H9 (cell line): Measurements from ENCODE around the gene REEP3. TPM values are rescaled to one million over a fixed set of nuclear protein-coding genes. Genes with fewer than 3 reads are reported as not detected.

ENCODE experiments used
- DNase-seq: peaks from one replicate; pipeline ENCODE4 v3.0.0-alpha.2; 2017
- H2AFZ ChIP-seq: one replicate; pipeline ENCODE4 v1.6.1; 2013; ENCODE audit warnings: mild to moderate bottlenecking, low read length, control low read depth, moderate library complexity
- H2AK5ac ChIP-seq: 2 replicates; pipeline ENCODE4 v1.6.1; 2013; ENCODE audit warnings: low read length, control low read depth, mixed read lengths; ENCODE audit not compliant: insufficient read length
- H2BK120ac ChIP-seq: one replicate; pipeline ENCODE4 v1.6.1; 2013; ENCODE audit warnings: low read depth, mild to moderate bottlenecking, low read length, control low read depth, inconsistent platforms; ENCODE audit not compliant: poor library complexity, severe bottlenecking
- H2BK12ac ChIP-seq: 2 replicates; pipeline ENCODE4 v1.6.1; 2013; ENCODE audit warnings: low read length, control low read depth, mixed read lengths, low read depth; ENCODE audit not compliant: insufficient read length
- H2BK15ac ChIP-seq: 2 replicates; pipeline ENCODE4 v1.6.1; 2013; ENCODE audit warnings: low read depth, low read length, control low read depth
- H2BK20ac ChIP-seq: one replicate; pipeline ENCODE4 v1.6.1; 2013; ENCODE audit warnings: low read depth, mild to moderate bottlenecking, low read length, control low read depth, inconsistent platforms; ENCODE audit not compliant: poor library complexity, severe bottlenecking
- H2BK5ac ChIP-seq: 2 replicates; pipeline ENCODE4 v1.6.1; 2013; ENCODE audit warnings: low read length, control low read depth, mixed read lengths; ENCODE audit not compliant: insufficient read length
- H3K14ac ChIP-seq: 2 replicates; pipeline ENCODE4 v1.6.1; 2013; ENCODE audit warnings: low read length, control low read depth; ENCODE audit not compliant: insufficient read depth
- H3K18ac ChIP-seq: 2 replicates; pipeline ENCODE4 v1.6.1; 2013; ENCODE audit warnings: low read depth, mild to moderate bottlenecking, mixed read lengths, low read length, control low read depth; ENCODE audit not compliant: insufficient read length
- H3K23ac ChIP-seq: 2 replicates; pipeline ENCODE4 v1.6.1; 2013; ENCODE audit warnings: low read length, control low read depth, mixed read lengths, low read depth; ENCODE audit not compliant: insufficient read length
- H3K23me2 ChIP-seq: 2 replicates; pipeline ENCODE4 v1.6.1; 2013; ENCODE audit warnings: low read depth, mild to moderate bottlenecking, mixed read lengths, low read length, control low read depth; ENCODE audit not compliant: insufficient read length, poor library complexity, severe bottlenecking
- H3K27ac ChIP-seq: 2 replicates; pipeline ENCODE4 v1.5.1; 2013; ENCODE audit warnings: low read length, control low read depth, mixed read lengths, low read depth; ENCODE audit not compliant: insufficient read length
- H3K27me3 ChIP-seq: 2 replicates; pipeline ENCODE4 v1.6.1; 2013; ENCODE audit warnings: low read length, control low read depth, inconsistent platforms; ENCODE audit not compliant: insufficient read depth
- H3K4ac ChIP-seq: 2 replicates; pipeline ENCODE4 v1.6.1; 2013; ENCODE audit warnings: low read depth, mild to moderate bottlenecking, control low read depth, inconsistent platforms, low read length, moderate library complexity
- H3K4me1 ChIP-seq: 2 replicates; pipeline ENCODE4 v1.6.1; 2013; ENCODE audit warnings: low read length, control low read depth, inconsistent platforms; ENCODE audit not compliant: insufficient read depth
- H3K4me2 ChIP-seq: 2 replicates; pipeline ENCODE4 v1.6.1; 2013; ENCODE audit warnings: low read length, control low read depth, mixed read lengths; ENCODE audit not compliant: insufficient read length, insufficient read depth
- H3K56ac ChIP-seq: 2 replicates; pipeline ENCODE4 v1.6.1; 2013; ENCODE audit warnings: low read depth, mild to moderate bottlenecking, mixed read lengths, low read length, control low read depth; ENCODE audit not compliant: insufficient read length
- H3K79me1 ChIP-seq: 2 replicates; pipeline ENCODE4 v1.6.1; 2013; ENCODE audit warnings: low read depth, mild to moderate bottlenecking, moderate library complexity, low read length, control low read depth, inconsistent platforms; ENCODE audit not compliant: insufficient read depth, poor library complexity, severe bottlenecking
- H3K79me2 ChIP-seq: 2 replicates; pipeline ENCODE4 v1.6.1; 2013; ENCODE audit warnings: low read length, control low read depth, inconsistent platforms; ENCODE audit not compliant: insufficient read depth
- H3K9ac ChIP-seq: 2 replicates; pipeline ENCODE4 v1.6.1; 2013; ENCODE audit warnings: low read length, control low read depth, mixed read lengths; ENCODE audit not compliant: insufficient read length; ENCODE audit errors: extremely low read depth
- H3K9me3 ChIP-seq: one replicate; pipeline ENCODE4 v1.6.1; 2013; ENCODE audit warnings: low read depth, low read length, inconsistent platforms; ENCODE audit not compliant: control insufficient read depth
- H3T11ph ChIP-seq: one replicate; pipeline ENCODE4 v1.6.1; 2013; ENCODE audit warnings: mild to moderate bottlenecking, low read length, control low read depth, inconsistent platforms
- H4K20me1 ChIP-seq: one replicate; pipeline ENCODE4 v1.6.1; 2013; ENCODE audit not compliant: control insufficient read depth, insufficient read length, insufficient read depth
- H4K5ac ChIP-seq: 2 replicates; pipeline ENCODE4 v1.6.1; 2013; ENCODE audit warnings: low read depth, mild to moderate bottlenecking, mixed read lengths, low read length, control low read depth; ENCODE audit not compliant: insufficient read length
- H4K8ac ChIP-seq: replicated peaks from 2 replicates; pipeline ENCODE4 v1.6.1; 2013; ENCODE audit warnings: low read length, control low read depth, mixed read lengths, low read depth; ENCODE audit not compliant: insufficient read length
- H4K91ac ChIP-seq: 2 replicates; pipeline ENCODE4 v1.6.1; 2013; ENCODE audit warnings: low read depth, mild to moderate bottlenecking, moderate library complexity, mixed read lengths, low read length, control low read depth; ENCODE audit not compliant: insufficient read length
- H3K27ac Mint-ChIP-seq, 3 experiments: 2 replicates in 2 of 3; 3 replicates in 1 of 3; pipeline ENCODE4 v1.8.0; 2020 to 2021; ENCODE audit warnings: mixed read lengths in 3 of 3, mild to moderate bottlenecking in 1 of 3, moderate library complexity in 1 of 3
- H3K27me3 Mint-ChIP-seq: 2 replicates; pipeline ENCODE4 v1.8.0; 2021; ENCODE audit warnings: low read depth, mild to moderate bottlenecking, moderate library complexity, mixed read lengths
- H3K36me3 Mint-ChIP-seq, 3 experiments: 2 replicates in 2 of 3; 3 replicates in 1 of 3; pipeline ENCODE4 v1.8.0; 2020 to 2021; ENCODE audit warnings: low read depth in 3 of 3, mixed read lengths in 3 of 3; ENCODE audit not compliant: insufficient read depth in 1 of 3
- H3K4me1 Mint-ChIP-seq, 2 experiments: 2 replicates each; pipeline ENCODE4 v1.8.0; 2020; ENCODE audit warnings: mixed read lengths in 2 of 2
- H3K4me3 Mint-ChIP-seq, 2 experiments: 2 replicates in 1 of 2; 3 replicates in 1 of 2; pipeline ENCODE4 v1.8.0; 2020 to 2021; ENCODE audit warnings: mild to moderate bottlenecking in 2 of 2, mixed read lengths in 2 of 2, moderate library complexity in 1 of 2
- H3K9me3 Mint-ChIP-seq, 2 experiments: 2 replicates in 1 of 2; 3 replicates in 1 of 2; pipeline ENCODE4 v1.8.0; 2020; ENCODE audit warnings: mild to moderate bottlenecking in 2 of 2, mixed read lengths in 2 of 2, moderate library complexity in 1 of 2
- CTCF ChIP-seq: fragments of 200-600 bp; sonication (generic); conservative IDR thresholded peaks from 3 replicates; pipeline ENCODE4 v1.8.0; 2021; ENCODE audit warnings: antibody characterized with exemption, mild to moderate bottlenecking
- WGBS: extraction: QIAGEN DNeasy Blood & Tissue Kit; methylation state at CpG from one replicate; pipeline ENCODE4 v1.1.7; 2013; ENCODE audit warnings: missing lambda C conversion rate, low lambda C conversion rate, mixed read lengths; ENCODE audit not compliant: insufficient read length; ENCODE audit errors: extremely low coverage; 5-methylcytosine and 5-hydroxymethylcytosine counted together
- total RNA-seq: library from RNA; stranded (reverse); gene quantifications from 2 replicates; pipeline ENCODE4 v1.2.1, GENCODE V29; 2021

Gene REEP3
- total RNA-seq, 1 experiment from 2014 or later: 21.4 TPM

GRCh38 chr10:63525021-63525420 lies 3.8 kb downstream of the REEP3 start:
- H3K79me1 ChIP-seq: peaks cover 13% of the 10 kb centered on the region
- Mint-ChIP-seq H3K36me3 (peaks cover 5 to 19% (median 10%) of the 10 kb centered on the region in 3 experiments; a peak in 5 of 7 replicates), H3K4me1 (peaks cover 30 to 34% of the 10 kb centered on the region in 2 experiments), H3K9me3 (no peaks in the 10 kb centered on the region), H3K27me3 (peaks cover 4% of the 10 kb centered on the region; the same call in 1 of the 2 replicates), H3K4me3 (no peak overlapping the region), H3K27ac (no peak overlapping the region)
- no peak for DNase-seq
- no peak overlapping the region for H3K4me2 ChIP-seq
- H4K20me1 ChIP-seq: no peaks in the 10 kb centered on the region
- H3K4me1 ChIP-seq: no peaks in the 10 kb centered on the region; the same call in 1 of the 2 replicates
- H3K79me2 ChIP-seq: peaks cover 27% of the 10 kb centered on the region; the same call in 1 of the 2 replicates
- H3K27me3 ChIP-seq: no peaks in the 10 kb centered on the region
- no peak overlapping the region for H4K8ac ChIP-seq
- H3K9me3 ChIP-seq: no peaks in the 10 kb centered on the region
- H3K23me2 ChIP-seq: no peaks in the 10 kb centered on the region
- no peak overlapping the region for H4K91ac ChIP-seq
- H2BK20ac ChIP-seq: no peak overlapping the region
- no peak overlapping the region for H2AFZ ChIP-seq
- no peak overlapping the region for H3K23ac ChIP-seq
- H3T11ph ChIP-seq: no peak overlapping the region
- H2BK12ac ChIP-seq: no peak overlapping the region
- H3K14ac ChIP-seq: no peak overlapping the region
- no peak overlapping the region for H2BK5ac ChIP-seq
- no peak overlapping the region for H3K18ac ChIP-seq
- H3K9ac ChIP-seq: no peak overlapping the region
- no peak overlapping the region for H3K4ac ChIP-seq
- WGBS: 100% methylated on average over 2 of the region's 3 CpGs
- no peak overlapping the region for H3K56ac ChIP-seq
- H4K5ac ChIP-seq: no peak overlapping the region
- no peak overlapping the region for H2AK5ac ChIP-seq
- no peak overlapping the region for H3K27ac ChIP-seq
- no peak overlapping the region for H2BK120ac ChIP-seq
- no peak for TF ChIP-seq CTCF
- no peak overlapping the region for H2BK15ac ChIP-seq
